HepG2 (cell line): ENCODE measurements around the gene NDE1. TPM values are rescaled to one million over a fixed set of nuclear protein-coding genes. Genes with fewer than 3 reads are reported as not detected.

Experiments
- CENPX ChIP-seq: sonication (generic); formaldehyde crosslinking; IDR thresholded peaks from 2 replicates; pipeline ENCODE4 v1.9.0; 2021; ENCODE audit warnings: mild to moderate bottlenecking, missing genetic modification reagents, moderate library complexity
- CHCHD3 ChIP-seq: sonication (generic); formaldehyde crosslinking; IDR thresholded peaks from 2 replicates; pipeline ENCODE4 v1.8.0; 2022; ENCODE audit warnings: mild to moderate bottlenecking, missing genetic modification reagents, moderate library complexity
- GZF1 ChIP-seq: sonication (generic); formaldehyde crosslinking; IDR thresholded peaks from 2 replicates; pipeline ENCODE4 v1.5.1; 2020; ENCODE audit warnings: mild to moderate bottlenecking, missing genetic modification reagents
- HNF4G ChIP-seq, 2 experiments: sonication (generic) in 1 of 2; formaldehyde crosslinking in 1 of 2; IDR thresholded peaks; 2 replicates each; pipeline versions ENCODE4 v1.4.0 to v1.6.1; 2011 to 2020; ENCODE audit warnings: borderline replicate concordance in 2 of 2, low read depth in 2 of 2, mild to moderate bottlenecking in 2 of 2, low read length in 1 of 2, missing genetic modification reagents in 1 of 2, moderate library complexity in 1 of 2
- ISX ChIP-seq: sonication (generic); formaldehyde crosslinking; conservative IDR thresholded peaks from 2 replicates; pipeline ENCODE4 v1.5.0; 2020; ENCODE audit warnings: missing genetic modification reagents
- JUN ChIP-seq: sonication (generic); formaldehyde crosslinking; IDR thresholded peaks from 2 replicates; pipeline ENCODE4 v1.4.0; 2020; ENCODE audit warnings: mild to moderate bottlenecking, missing genetic modification reagents
- MATR3 ChIP-seq: sonication (generic); formaldehyde crosslinking; IDR thresholded peaks from 2 replicates; pipeline ENCODE4 v1.4.0; 2020; ENCODE audit warnings: missing genetic modification reagents
- MXI1 ChIP-seq: IDR thresholded peaks from 3 replicates; pipeline ENCODE4 v1.6.1; 2012; ENCODE audit warnings: low read depth, low read length, inconsistent platforms, borderline replicate concordance
- PAWR ChIP-seq: sonication (generic); formaldehyde crosslinking; IDR thresholded peaks from 2 replicates; pipeline ENCODE4 v1.4.0; 2020; ENCODE audit warnings: missing genetic modification reagents, mild to moderate bottlenecking, borderline replicate concordance
- PPARG ChIP-seq: conservative IDR thresholded peaks from 2 replicates; pipeline ENCODE4 v1.6.1; 2016; ENCODE audit warnings: missing biosample characterization, missing genetic modification reagents
- PRDM10 ChIP-seq: sonication (generic); formaldehyde crosslinking; IDR thresholded peaks from 2 replicates; pipeline ENCODE4 v1.4.0; 2020; ENCODE audit warnings: low read depth, missing genetic modification reagents
- PTBP1 ChIP-seq: fragments of 200-400 bp; formaldehyde crosslinking; IDR thresholded peaks from 2 replicates; pipeline ENCODE4 v1.6.1; 2018; ENCODE audit warnings: low read length, low read depth; ENCODE audit not compliant: poor library complexity, severe bottlenecking
- REL ChIP-seq: sonication (generic); formaldehyde crosslinking; conservative IDR thresholded peaks from 2 replicates; pipeline ENCODE4 v1.8.0; 2022; ENCODE audit warnings: mild to moderate bottlenecking, missing genetic modification reagents, moderate library complexity
- SP2 ChIP-seq: sonication (generic); formaldehyde crosslinking; IDR thresholded peaks from 2 replicates; pipeline ENCODE4 v1.5.1; 2020; ENCODE audit warnings: mild to moderate bottlenecking, missing genetic modification reagents
- SRSF1 ChIP-seq: fragments of 200-400 bp; formaldehyde crosslinking; optimal IDR thresholded peaks from 2 replicates; pipeline ENCODE3; 2017; ENCODE audit warnings: mild to moderate bottlenecking, low read depth, low read length, moderate library complexity
- ZNF33A ChIP-seq: sonication (generic); formaldehyde crosslinking; IDR thresholded peaks from 2 replicates; pipeline ENCODE4 v1.5.1; 2020; ENCODE audit warnings: missing genetic modification reagents, mild to moderate bottlenecking, moderate library complexity, borderline replicate concordance
- ZNF33B ChIP-seq: sonication (generic); formaldehyde crosslinking; IDR thresholded peaks from 2 replicates; pipeline ENCODE4 v1.5.1; 2020; ENCODE audit warnings: mild to moderate bottlenecking, missing genetic modification reagents
- ZNF552 ChIP-seq: sonication (generic); formaldehyde crosslinking; IDR thresholded peaks from 2 replicates; pipeline ENCODE4 v1.9.0; 2022; ENCODE audit warnings: missing genetic modification reagents, mild to moderate bottlenecking, borderline replicate concordance
- ZNF782 ChIP-seq: sonication (generic); formaldehyde crosslinking; IDR thresholded peaks from 2 replicates; pipeline ENCODE4 v1.4.0; 2020; ENCODE audit warnings: missing genetic modification reagents, mild to moderate bottlenecking, borderline replicate concordance
- polyA plus RNA-seq, 8 experiments: library from polyadenylated mRNA; depleted of rRNA in 3 of 8; stranded (reverse) in 7 of 8; unstranded in 1 of 8; fragments of >200 nt; fragmentation: Illumina TruSeq in 4 of 8; extraction: Trizol in 4 of 8; gene quantifications; 2 replicates each; pipeline versions ENCODE4 v1.2.1 to v1.2.3, GENCODE V29; 2011 to 2016; ENCODE audit warnings: low read depth in 4 of 8, missing spikeins in 1 of 8, mixed read lengths in 1 of 8; ENCODE audit not compliant: insufficient read depth in 1 of 8
- total RNA-seq, 5 experiments: library from RNA; depleted of rRNA; stranded (reverse); fragments of >200 nt; fragmentation: Illumina TruSeq; extraction: Trizol; gene quantifications; 2 replicates each; pipeline ENCODE4 v1.2.3, GENCODE V29; 2016; ENCODE audit warnings: low read depth in 1 of 5
- TF ChIP-seq, protein P1 (sequence below): sonication (generic); formaldehyde crosslinking; IDR thresholded peaks from 2 replicates; pipeline ENCODE4 v1.5.0; 2020; ENCODE audit warnings: missing genetic modification reagents, mild to moderate bottlenecking, borderline replicate concordance
- TF ChIP-seq, protein P2 (sequence below): sonication (generic); formaldehyde crosslinking; IDR thresholded peaks from 2 replicates; pipeline ENCODE4 v1.8.0; 2023; ENCODE audit warnings: mild to moderate bottlenecking, missing genetic modification reagents

The NDE1 gene
- total and polyA plus RNA-seq, 2 of the 13 experiments (the other 11 are each of a cell fraction or from before 2014, with no cell fraction given), result 40.9 to 72.5 TPM

- no peak for TF ChIP-seq ZNF552 (CRISPR knock-in tag)
- TF ChIP-seq PAWR (CRISPR knock-in tag), result 0 out of 2 replicates have a peak, but pooled peaks have one; percentile 72
- TF ChIP-seq HNF4G (IDR thresholded peaks at IDR 0.05; ENCODE audit: borderline replicate concordance, low read depth, low read length), result peak; percentile 70
- TF ChIP-seq HNF4G (CRISPR knock-in tag; IDR thresholded peaks at IDR 0.05; ENCODE audit: borderline replicate concordance, low read depth), result 0 out of 2 replicates have a peak, but pooled peaks have one; percentile 82
- TF ChIP-seq ZNF33B (CRISPR knock-in tag), result peak; percentile 65; the same call in 1 of the 2 replicates
- no peak; the same call in 1 of the 2 replicates for TF ChIP-seq GZF1 (CRISPR knock-in tag)
- no peak for TF ChIP-seq CENPX (CRISPR knock-in tag)
- TF ChIP-seq SRSF1, result peak; percentile 48
- no peak for TF ChIP-seq ISX (CRISPR knock-in tag)
- peak; percentile 91 for TF ChIP-seq PRDM10 (CRISPR knock-in tag)
- peak; percentile 89 for TF ChIP-seq PPARG
- peak; percentile 94; the same call in 2 of the 3 replicates for TF ChIP-seq MXI1
- TF ChIP-seq PTBP1, result no peak
- TF ChIP-seq REL (CRISPR knock-in tag), result no peak
- TF ChIP-seq, protein P1, sequence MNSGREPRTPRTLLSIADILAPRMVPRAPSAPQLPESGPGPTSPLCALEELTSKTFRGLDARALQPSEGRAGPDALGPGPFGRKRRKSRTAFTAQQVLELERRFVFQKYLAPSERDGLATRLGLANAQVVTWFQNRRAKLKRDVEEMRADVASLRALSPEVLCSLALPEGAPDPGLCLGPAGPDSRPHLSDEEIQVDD (CRISPR knock-in tag), result peak; percentile 69; the same call in 1 of the 2 replicates
- TF ChIP-seq SP2, result no peak
- peak; percentile 45; the same call in 1 of the 2 replicates for TF ChIP-seq ZNF782 (CRISPR knock-in tag)
- TF ChIP-seq JUN (CRISPR knock-in tag), result peak; percentile 99
- TF ChIP-seq, protein P2, sequence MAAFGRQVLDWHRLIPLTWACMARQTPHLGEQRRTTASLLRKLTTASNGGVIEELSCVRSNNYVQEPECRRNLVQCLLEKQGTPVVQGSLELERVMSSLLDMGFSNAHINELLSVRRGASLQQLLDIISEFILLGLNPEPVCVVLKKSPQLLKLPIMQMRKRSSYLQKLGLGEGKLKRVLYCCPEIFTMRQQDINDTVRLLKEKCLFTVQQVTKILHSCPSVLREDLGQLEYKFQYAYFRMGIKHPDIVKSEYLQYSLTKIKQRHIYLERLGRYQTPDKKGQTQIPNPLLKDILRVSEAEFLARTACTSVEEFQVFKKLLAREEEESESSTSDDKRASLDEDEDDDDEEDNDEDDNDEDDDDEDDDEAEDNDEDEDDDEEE, result peak; percentile 96
- TF ChIP-seq CHCHD3 (CRISPR knock-in tag), result no peak
- no peak for TF ChIP-seq MATR3 (CRISPR knock-in tag)
- TF ChIP-seq ZNF33A (CRISPR knock-in tag), result peak; percentile 74; the same call in 1 of the 2 replicates
Observed at GRCh38 chr16:15672514-15673167, 22.6 kb downstream of the NDE1 start (continued).
